ENCODE measurements around the gene CTXND1.
A peak's percentile ranks its signal among the peaks of the same experiment; 100 is the strongest.
"Not testable (repeated sequence)": the region's sequence is repeated elsewhere in the genome, so short reads cannot be mapped to it uniquely, and the experiment has no call there.

The CTXND1 gene

DNA sequence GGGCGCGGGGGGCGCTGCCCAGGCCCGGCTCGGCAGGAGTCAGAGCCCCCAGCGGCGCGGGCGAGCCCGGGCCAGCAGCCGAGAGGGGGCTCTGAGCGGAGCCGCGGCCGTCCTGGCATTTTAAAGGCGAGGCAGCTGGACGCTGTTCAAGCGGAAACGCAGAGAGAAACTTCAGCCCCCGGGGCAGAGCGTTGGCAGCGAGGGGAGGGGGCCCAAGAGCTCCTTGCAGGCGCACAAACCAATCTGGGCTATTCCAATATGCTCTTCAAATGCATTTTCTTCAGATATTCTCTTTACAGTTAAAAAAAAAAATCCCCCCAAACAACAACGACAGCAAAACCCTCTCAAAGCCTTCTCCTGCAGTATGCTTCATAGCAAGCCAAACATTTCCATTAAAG lies at the start of gene CTXND1:
Gene CTXND1, minus strand, starts transcription at position 93 of the 398 bp plus-strand sequence. CDS start 50,264 bp downstream, outside the sequence.
- Histone ChIP-seq H3K4me3 (ENCODE audit: low read length) (peak within 1 kb of the TSS; percentile 53), H2AFZ (ENCODE audit: low read depth, low read length) (peak within 1 kb of the TSS; percentile 63), H3K4me1 (ENCODE audit: insufficient read depth, low read length) (peaks cover 25% of the 10 kb centered on the region), H3K36me3 (ENCODE audit: insufficient read depth, low read length) (no peaks in the 10 kb centered on the region), H3K27me3 (ENCODE audit: insufficient read depth, low read length) (peaks cover 28% of the 10 kb centered on the region), H3K9me3 (ENCODE audit: low read length) (no peaks in the 10 kb centered on the region)

- no peak overlapping the region for H2AFZ ChIP-seq (ENCODE audit: low read depth, low read length)
- H3K36me3 ChIP-seq (ENCODE audit: insufficient read depth, low read length) = no peaks in the 10 kb centered on the region
- no peaks in the 10 kb centered on the region for H3K9me3 ChIP-seq (ENCODE audit: low read length)
- H3K4me1 ChIP-seq (ENCODE audit: insufficient read depth, low read length) = no peaks in the 10 kb centered on the region
- H3K27me3 ChIP-seq (ENCODE audit: insufficient read depth, low read length) = no peaks in the 10 kb centered on the region
- H3K4me3 ChIP-seq (ENCODE audit: low read length) = no peak overlapping the region
Measured at GRCh38 chr15:80301472-80301871, 49.5 kb upstream of the CTXND1 start.

DNA sequence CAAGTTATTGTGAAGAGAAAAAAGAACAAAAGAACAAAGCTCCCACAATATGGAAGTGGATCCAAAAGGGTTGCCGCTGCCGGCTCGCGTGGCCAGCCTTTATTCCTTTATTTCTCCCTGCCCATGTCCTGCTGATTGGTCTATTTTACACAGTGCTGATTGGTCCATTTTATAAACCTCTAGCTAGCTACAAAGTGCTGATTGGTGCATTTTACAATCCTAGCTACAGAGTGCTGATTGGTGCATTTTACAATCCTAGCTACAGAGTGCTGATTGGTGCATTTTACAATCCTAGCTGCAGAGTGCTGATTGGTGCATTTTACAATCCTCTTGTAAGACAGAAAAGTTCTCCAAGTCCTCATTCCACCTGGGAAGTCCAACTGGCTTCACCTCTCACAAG lies 43.8 kb upstream of the CTXND1 start:
- H2AFZ ChIP-seq (ENCODE audit: low read depth, low read length); H3K27me3 ChIP-seq (ENCODE audit: insufficient read depth, low read length); H3K4me3 ChIP-seq (ENCODE audit: low read length); H3K4me1 ChIP-seq (ENCODE audit: insufficient read depth, low read length); H3K9me3 ChIP-seq (ENCODE audit: low read length); H3K36me3 ChIP-seq (ENCODE audit: insufficient read depth, low read length): not testable (repeated sequence)

DNA sequence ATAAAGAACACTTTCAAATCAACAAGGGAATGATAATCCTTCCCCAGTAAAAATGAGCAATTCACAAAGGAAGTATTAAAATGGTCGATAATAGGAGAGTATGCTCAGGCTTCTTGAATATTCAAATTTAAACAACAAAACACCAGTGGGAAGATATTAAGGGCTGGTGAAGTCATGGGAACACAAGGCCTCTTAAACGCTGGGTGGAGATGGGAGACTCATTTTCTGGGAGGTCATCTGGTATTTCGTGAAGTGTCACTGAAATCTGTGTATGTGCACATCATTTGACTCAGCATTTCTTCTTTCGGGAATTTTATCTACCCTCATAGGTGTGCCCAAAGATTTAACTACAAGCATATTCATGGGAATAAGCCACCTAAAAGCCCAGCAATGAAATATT lies 40.1 kb upstream of the CTXND1 start:
- no peak overlapping the region for H2AFZ ChIP-seq (ENCODE audit: low read depth, low read length)
- peaks cover 4% of the 10 kb centered on the region for H3K9me3 ChIP-seq (ENCODE audit: low read length)
- H3K36me3 ChIP-seq (ENCODE audit: insufficient read depth, low read length) = no peaks in the 10 kb centered on the region
- H3K27me3 ChIP-seq (ENCODE audit: insufficient read depth, low read length) = no peaks in the 10 kb centered on the region
- no peak overlapping the region for H3K4me3 ChIP-seq (ENCODE audit: low read length)
- no peaks in the 10 kb centered on the region for H3K4me1 ChIP-seq (ENCODE audit: insufficient read depth, low read length)

DNA sequence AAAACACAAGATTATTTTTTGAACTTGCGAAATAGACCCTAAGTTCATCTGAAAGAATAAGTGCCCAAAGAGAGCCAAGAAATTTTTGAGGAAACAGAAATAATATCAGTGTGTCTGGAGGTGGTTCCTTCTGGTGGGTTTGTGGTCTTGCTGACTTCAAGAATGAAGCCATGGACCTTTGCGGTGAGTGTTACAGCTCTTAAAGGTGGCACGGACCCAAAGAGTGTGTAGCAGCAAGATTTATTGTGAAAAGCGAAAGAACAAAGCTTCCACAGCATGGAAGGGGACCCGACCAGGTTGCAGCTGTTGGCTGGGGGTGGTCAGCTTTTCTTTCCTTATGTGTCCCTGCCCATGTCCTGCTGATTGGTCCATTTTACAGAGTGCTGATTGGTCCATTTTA lies 38.9 kb upstream of the CTXND1 start:
- H3K4me1 ChIP-seq (ENCODE audit: insufficient read depth, low read length); H3K9me3 ChIP-seq (ENCODE audit: low read length); H3K27me3 ChIP-seq (ENCODE audit: insufficient read depth, low read length); H3K4me3 ChIP-seq (ENCODE audit: low read length); H2AFZ ChIP-seq (ENCODE audit: low read depth, low read length); H3K36me3 ChIP-seq (ENCODE audit: insufficient read depth, low read length): not testable (repeated sequence)

DNA sequence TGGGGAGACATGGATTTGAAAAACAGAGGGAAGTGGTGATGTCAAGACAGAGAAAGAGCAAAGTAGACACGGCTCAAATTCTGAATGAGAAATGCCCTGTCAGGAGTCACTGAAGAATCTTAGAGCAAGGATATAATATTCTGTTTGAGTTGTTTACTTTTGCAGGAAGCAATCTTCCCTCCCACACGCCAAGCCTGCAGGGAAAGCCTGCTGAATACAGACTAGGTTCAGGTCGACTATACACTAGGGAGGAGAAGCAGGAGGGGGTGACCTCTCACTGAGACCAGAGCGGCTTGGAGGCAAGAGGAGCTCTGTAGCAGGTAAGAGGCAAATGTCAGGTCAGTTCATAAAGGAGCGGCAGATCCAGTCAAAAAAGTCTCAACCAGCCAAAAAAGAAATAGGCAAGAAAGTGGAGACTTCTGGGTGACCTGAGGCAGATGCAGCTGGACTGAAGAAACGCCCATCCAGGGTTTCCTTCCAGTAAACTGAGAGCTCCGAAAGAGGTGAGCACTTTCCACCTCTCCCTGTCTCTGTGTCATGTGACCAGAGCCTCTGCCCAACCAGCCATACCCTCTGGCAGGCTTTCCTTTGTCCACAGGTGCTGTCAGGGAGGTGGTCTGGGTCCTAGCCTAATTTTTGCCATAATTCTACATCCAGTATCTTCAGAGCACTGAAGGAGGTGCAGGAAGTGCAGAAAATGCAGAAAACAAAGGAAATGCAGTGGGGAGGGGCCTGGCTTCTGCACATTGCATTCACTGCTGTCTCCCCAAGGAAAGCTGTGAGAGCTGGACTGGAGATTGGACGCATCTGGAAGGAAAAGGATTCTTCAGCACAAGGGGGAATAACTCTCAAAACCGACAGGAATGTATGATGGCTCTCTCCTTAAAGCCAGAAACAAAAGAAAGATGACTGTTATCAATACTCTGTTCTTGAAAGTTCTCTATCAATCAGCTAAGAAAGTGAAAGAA lies 37.8 kb upstream of the CTXND1 start:
- no peaks in the 10 kb centered on the region for H3K9me3 ChIP-seq (ENCODE audit: low read length)
- no peak overlapping the region for H3K4me3 ChIP-seq (ENCODE audit: low read length)
- peaks cover 3% of the 10 kb centered on the region for H3K27me3 ChIP-seq (ENCODE audit: insufficient read depth, low read length)

GRCh38 chr15:80288131-80288530 lies 36.1 kb upstream of the CTXND1 start:
- Histone ChIP-seq H3K9me3 (ENCODE audit: low read length) (no peaks in the 10 kb centered on the region), H2AFZ (ENCODE audit: low read depth, low read length) (no peak overlapping the region), H3K4me1 (ENCODE audit: insufficient read depth, low read length) (no peaks in the 10 kb centered on the region), H3K27me3 (ENCODE audit: insufficient read depth, low read length) (peaks cover 3% of the 10 kb centered on the region), H3K4me3 (ENCODE audit: low read length) (no peak overlapping the region), H3K36me3 (ENCODE audit: insufficient read depth, low read length) (no peaks in the 10 kb centered on the region)

More for the DNA sequence above, 37.8 kb upstream of the CTXND1 start:
- Histone ChIP-seq H3K36me3 (ENCODE audit: insufficient read depth, low read length) (no peaks in the 10 kb centered on the region), H3K4me1 (ENCODE audit: insufficient read depth, low read length) (no peaks in the 10 kb centered on the region), H2AFZ (ENCODE audit: low read depth, low read length) (no peak overlapping the region)

GRCh38 chr15:80286055-80286454 lies 34.0 kb upstream of the CTXND1 start:
- no peaks in the 10 kb centered on the region for H3K9me3 ChIP-seq (ENCODE audit: low read length)
- peaks cover under 1% of the 10 kb centered on the region for H3K4me1 ChIP-seq (ENCODE audit: insufficient read depth, low read length)
- no peak overlapping the region for H2AFZ ChIP-seq (ENCODE audit: low read depth, low read length)
- peaks cover 3% of the 10 kb centered on the region for H3K27me3 ChIP-seq (ENCODE audit: insufficient read depth, low read length)
- no peak overlapping the region for H3K4me3 ChIP-seq (ENCODE audit: low read length)
- H3K36me3 ChIP-seq (ENCODE audit: insufficient read depth, low read length) = no peaks in the 10 kb centered on the region

- H3K4me3 ChIP-seq (ENCODE audit: low read length) = no peak overlapping the region
Measured at GRCh38 chr15:80285379-80285778, 33.4 kb upstream of the CTXND1 start.

DNA sequence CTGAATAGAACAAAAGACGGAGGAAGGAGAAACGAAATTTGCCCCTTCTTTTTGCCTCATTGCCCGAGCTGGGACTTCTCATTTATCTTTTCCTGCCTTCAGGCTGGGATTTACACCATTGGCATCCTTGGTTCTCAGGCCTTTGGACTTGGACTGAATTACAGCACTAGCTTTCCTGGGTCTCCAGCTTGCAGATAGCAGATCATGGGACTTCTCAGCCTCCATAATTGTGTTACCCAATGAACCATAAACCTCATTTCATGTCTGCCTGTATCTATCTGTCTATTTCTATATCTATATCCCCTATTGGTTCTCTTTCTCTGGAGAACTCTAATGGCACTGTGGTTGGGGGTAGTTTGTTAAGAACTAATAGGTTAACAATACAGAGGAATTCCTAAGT lies 31.5 kb upstream of the CTXND1 start:
- Histone ChIP-seq H3K27me3 (ENCODE audit: insufficient read depth, low read length) (peaks cover 3% of the 10 kb centered on the region), H3K4me3 (ENCODE audit: low read length) (no peak overlapping the region), H2AFZ (ENCODE audit: low read depth, low read length) (no peak overlapping the region), H3K9me3 (ENCODE audit: low read length) (no peaks in the 10 kb centered on the region), H3K36me3 (ENCODE audit: insufficient read depth, low read length) (no peaks in the 10 kb centered on the region), H3K4me1 (ENCODE audit: insufficient read depth, low read length) (peaks cover 7% of the 10 kb centered on the region)

More at GRCh38 chr15:80285379-80285778, 33.4 kb upstream of the CTXND1 start:
- no peaks in the 10 kb centered on the region for H3K36me3 ChIP-seq (ENCODE audit: insufficient read depth, low read length)
- peaks cover 3% of the 10 kb centered on the region for H3K27me3 ChIP-seq (ENCODE audit: insufficient read depth, low read length)
- peaks cover 7% of the 10 kb centered on the region for H3K4me1 ChIP-seq (ENCODE audit: insufficient read depth, low read length)
- no peaks in the 10 kb centered on the region for H3K9me3 ChIP-seq (ENCODE audit: low read length)
- no peak overlapping the region for H2AFZ ChIP-seq (ENCODE audit: low read depth, low read length)

- Histone ChIP-seq H2AFZ (ENCODE audit: low read depth, low read length) (no peak overlapping the region), H3K9me3 (ENCODE audit: low read length) (no peaks in the 10 kb centered on the region), H3K4me3 (ENCODE audit: low read length) (no peak overlapping the region), H3K4me1 (ENCODE audit: insufficient read depth, low read length) (peaks cover 7% of the 10 kb centered on the region), H3K27me3 (ENCODE audit: insufficient read depth, low read length) (peaks cover 2% of the 10 kb centered on the region), H3K36me3 (ENCODE audit: insufficient read depth, low read length) (no peaks in the 10 kb centered on the region)
Measured at GRCh38 chr15:80277147-80277546, 25.1 kb upstream of the CTXND1 start.

- Histone ChIP-seq H3K27me3 (ENCODE audit: insufficient read depth, low read length) (peaks cover 2% of the 10 kb centered on the region), H3K4me1 (ENCODE audit: insufficient read depth, low read length) (peaks cover 5% of the 10 kb centered on the region), H3K4me3 (ENCODE audit: low read length) (no peak overlapping the region), H3K9me3 (ENCODE audit: low read length) (no peaks in the 10 kb centered on the region), H2AFZ (ENCODE audit: low read depth, low read length) (no peak overlapping the region), H3K36me3 (ENCODE audit: insufficient read depth, low read length) (no peaks in the 10 kb centered on the region)
Measured at GRCh38 chr15:80275961-80276360, 23.9 kb upstream of the CTXND1 start.

DNA sequence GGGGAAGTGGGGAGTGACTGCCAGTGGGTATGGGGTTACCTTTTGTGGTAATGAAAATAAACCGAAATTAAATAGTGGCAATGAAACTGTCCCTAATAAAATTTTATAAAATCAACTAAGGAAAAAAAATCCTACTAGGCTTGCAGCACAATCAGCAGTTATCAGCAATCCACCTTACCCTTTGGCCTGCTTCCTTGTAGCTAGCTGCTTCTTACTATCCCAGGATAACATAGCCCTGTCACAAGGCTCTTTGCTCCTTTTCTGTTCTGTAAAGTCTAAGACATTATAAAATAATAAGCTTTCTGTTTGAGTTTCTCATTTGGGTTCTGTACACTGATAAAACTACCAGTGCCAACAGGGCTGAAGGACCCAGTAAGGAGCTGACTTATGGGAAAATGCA lies 23.0 kb upstream of the CTXND1 start:
- no peaks in the 10 kb centered on the region for H3K9me3 ChIP-seq (ENCODE audit: low read length)
- no peak overlapping the region for H3K4me3 ChIP-seq (ENCODE audit: low read length)
- H3K4me1 ChIP-seq (ENCODE audit: insufficient read depth, low read length) = no peaks in the 10 kb centered on the region
- peaks cover 2% of the 10 kb centered on the region for H3K27me3 ChIP-seq (ENCODE audit: insufficient read depth, low read length)
- no peaks in the 10 kb centered on the region for H3K36me3 ChIP-seq (ENCODE audit: insufficient read depth, low read length)
- no peak overlapping the region for H2AFZ ChIP-seq (ENCODE audit: low read depth, low read length)
